A673 (cell line): Measurements from ENCODE around the gene CFAP410. TPM values are rescaled to one million over a fixed set of nuclear protein-coding genes. Genes with fewer than 3 reads are reported as not detected.
"Not testable (repeated sequence)": the region's sequence is repeated elsewhere in the genome, so short reads cannot be mapped to it uniquely, and the experiment has no call there.

ENCODE experiments used
- BruUV-seq: library from RNA; stranded (reverse); fragments of 400-500 nt; replicated peaks from 2 replicates; lab custom pipeline; 2021; lab: Mats Ljungman, UMichigan
- CTCF ChIA-PET: fragments of 300-600 bp; sonication (Branson Sonifier 250); formaldehyde crosslinking; loops from one replicate; lab custom pipeline; 2022; ENCODE audit warnings: antibody characterized with exemption; lab: Charles Lee
- POLR2A ChIA-PET: fragments of 300-600 bp; sonication (Branson Sonifier 250); formaldehyde crosslinking; loops from one replicate; lab custom pipeline; 2022; ENCODE audit warnings: antibody characterized with exemption; ENCODE audit not compliant: low non-redundant PET; lab: Charles Lee
- DNase-seq: peaks from one replicate; pipeline ENCODE4 v3.0.0-alpha.2; 2015; ENCODE audit warnings: low spot score
- H3K27ac ChIP-seq: fragments of 200-600 bp; sonication (generic); 2 replicates; pipeline ENCODE4 v1.5.1; 2016; ENCODE audit warnings: mixed run types, low read depth, mild to moderate bottlenecking, mixed read lengths, antibody characterized with exemption, low read length; ENCODE audit not compliant: poor library complexity, severe bottlenecking
- H3K27me3 ChIP-seq: fragments of 200-600 bp; sonication (generic); replicated peaks from 2 replicates; pipeline ENCODE4 v1.6.1; 2017; ENCODE audit warnings: mixed run types, low read depth, mild to moderate bottlenecking, mixed read lengths, antibody characterized with exemption, low read length; ENCODE audit not compliant: insufficient read depth, poor library complexity
- H3K36me3 ChIP-seq: fragments of 200-600 bp; sonication (generic); 2 replicates; pipeline ENCODE4 v1.6.1; 2016; ENCODE audit warnings: mixed run types, mild to moderate bottlenecking, mixed read lengths, antibody characterized with exemption, low read length; ENCODE audit not compliant: insufficient read depth, poor library complexity, severe bottlenecking
- H3K4me1 ChIP-seq: fragments of 200-600 bp; sonication (generic); 2 replicates; pipeline ENCODE4 v1.6.1; 2017; ENCODE audit warnings: mixed run types, mild to moderate bottlenecking, mixed read lengths, antibody characterized with exemption, low read length; ENCODE audit not compliant: insufficient read depth, poor library complexity, severe bottlenecking
- H3K4me3 ChIP-seq: fragments of 200-600 bp; sonication (generic); 2 replicates; pipeline ENCODE4 v1.5.1; 2016; ENCODE audit warnings: low read depth, mixed run types, mild to moderate bottlenecking, mixed read lengths, low read length; ENCODE audit not compliant: poor library complexity, severe bottlenecking
- H3K9me3 ChIP-seq: fragments of 200-600 bp; sonication (generic); 2 replicates; pipeline ENCODE4 v1.6.1; 2016; ENCODE audit warnings: mixed run types, low read depth, mild to moderate bottlenecking, mixed read lengths, antibody characterized with exemption, low read length; ENCODE audit not compliant: poor library complexity, severe bottlenecking
- CTCF ChIP-seq: fragments of 300-800, 200-600 bp; sonication (generic); conservative IDR thresholded peaks from 2 replicates; pipeline ENCODE4 v1.5.1; 2017; ENCODE audit warnings: low read depth, mild to moderate bottlenecking, antibody characterized with exemption, low read length, moderate library complexity, mixed read lengths
- EZH2 ChIP-seq: fragments of 200-600 bp; sonication (generic); IDR thresholded peaks from 2 replicates; pipeline ENCODE4 v1.6.1; 2017; ENCODE audit warnings: borderline replicate concordance, low read depth, mild to moderate bottlenecking, mixed read lengths, antibody characterized with exemption, low read length; ENCODE audit not compliant: poor library complexity, severe bottlenecking
- intact Hi-C: fragments of 100-400 bp; cut with micrococcal nuclease; formaldehyde crosslinking; loops from one replicate; pipeline ENCODE4 v1.10.0; 2022; ENCODE audit not compliant: unreplicated experiment
- total RNA-seq: library from RNA; stranded (reverse); gene quantifications from 2 replicates; pipeline ENCODE4 v1.2.3, GENCODE V29; 2021

Gene CFAP410
- total RNA-seq, 1 experiment from 2014 or later, result 14.0 TPM

DNA sequence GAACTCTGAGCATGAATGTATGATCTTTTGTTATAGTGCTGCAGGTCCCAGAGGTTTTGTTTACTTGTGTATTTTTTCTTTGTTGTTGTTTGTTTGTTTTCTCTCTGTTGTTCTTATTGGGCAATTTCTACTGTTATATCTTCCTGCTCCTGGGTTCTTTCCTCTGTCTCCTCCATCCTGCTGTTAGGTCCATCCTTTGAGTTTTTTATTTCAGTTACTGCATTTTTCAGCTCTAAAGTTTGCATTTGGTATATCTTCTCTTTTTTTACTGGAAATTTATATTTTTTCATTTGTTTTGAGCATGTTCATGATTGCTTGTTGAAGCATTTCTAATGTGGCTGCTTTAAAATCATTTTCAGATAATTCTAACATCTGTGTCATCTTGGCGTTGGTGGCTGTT is 24.1 kb upstream of the CFAP410 start:
- no peak for DNase-seq
- Histone ChIP-seq H3K9me3 (no peaks in the 10 kb centered on the region), H3K27me3 (no peaks in the 10 kb centered on the region), H3K27ac (no peak overlapping the region), H3K4me1 (no peaks in the 10 kb centered on the region), H3K4me3 (no peak overlapping the region), H3K36me3 (no peaks in the 10 kb centered on the region)
- CTCF ChIA-PET, result no interaction called here
- POLR2A ChIA-PET, result no interaction called here
- BruUV-seq, result no TSS peak
- intact Hi-C loops, result no loop called here
- no peak for TF ChIP-seq CTCF
- TF ChIP-seq EZH2, result no peak

- DNase-seq, H3K9me3 ChIP-seq, POLR2A ChIA-PET, H3K4me3 ChIP-seq, BruUV-seq, H3K4me1 ChIP-seq, H3K27me3 ChIP-seq, H3K27ac ChIP-seq, CTCF ChIA-PET, intact Hi-C loops, H3K36me3 ChIP-seq: not testable (repeated sequence)
Measured at GRCh38 chr21:44361903-44362302, 22.7 kb upstream of the CFAP410 start.

- Histone ChIP-seq H3K27ac (no peak overlapping the region), H3K27me3 (no peaks in the 10 kb centered on the region), H3K4me1 (peaks cover 8% of the 10 kb centered on the region), H3K9me3 (no peaks in the 10 kb centered on the region), H3K36me3 (no peaks in the 10 kb centered on the region), H3K4me3 (no peak overlapping the region)
- intact Hi-C loops, result no loop called here
- BruUV-seq, result no TSS peak
- TF ChIP-seq CTCF (no peak), EZH2 (no peak)
- POLR2A ChIA-PET, result no interaction called here
- no peak for DNase-seq
- CTCF ChIA-PET, result no interaction called here
Measured at GRCh38 chr21:44360159-44360558, 21.0 kb upstream of the CFAP410 start.

- Histone ChIP-seq H3K36me3 (no peaks in the 10 kb centered on the region), H3K4me3 (no peak overlapping the region), H3K9me3 (no peaks in the 10 kb centered on the region), H3K27ac (no peak overlapping the region), H3K27me3 (no peaks in the 10 kb centered on the region), H3K4me1 (peaks cover 8% of the 10 kb centered on the region)
- intact Hi-C loops, result loop anchor here (10.0 kb wide), 1 partner anchor 95 kb away; the partner anchor contains the start of gene LRRC3
- no peak for DNase-seq
- CTCF ChIA-PET, result no interaction called here
- TF ChIP-seq EZH2 (no peak), CTCF (no peak)
- POLR2A ChIA-PET, result no interaction called here
- BruUV-seq, result no TSS peak
Measured at GRCh38 chr21:44359396-44359795, 20.2 kb upstream of the CFAP410 start.
